Measurements from ENCODE around the gene BCAR3.
"Not testable (repeated sequence)": the region's sequence is repeated elsewhere in the genome, so short reads cannot be mapped to it uniquely, and the experiment has no call there.

Gene BCAR3

GRCh38 chr1:93666613-93667384 is 14.8 kb downstream of the BCAR3 start:
- DNase-seq = no peak

- no peak for DNase-seq
These were observed 16.6 kb downstream of the BCAR3 start for GRCh38 chr1:93665015-93665414.

DNA sequence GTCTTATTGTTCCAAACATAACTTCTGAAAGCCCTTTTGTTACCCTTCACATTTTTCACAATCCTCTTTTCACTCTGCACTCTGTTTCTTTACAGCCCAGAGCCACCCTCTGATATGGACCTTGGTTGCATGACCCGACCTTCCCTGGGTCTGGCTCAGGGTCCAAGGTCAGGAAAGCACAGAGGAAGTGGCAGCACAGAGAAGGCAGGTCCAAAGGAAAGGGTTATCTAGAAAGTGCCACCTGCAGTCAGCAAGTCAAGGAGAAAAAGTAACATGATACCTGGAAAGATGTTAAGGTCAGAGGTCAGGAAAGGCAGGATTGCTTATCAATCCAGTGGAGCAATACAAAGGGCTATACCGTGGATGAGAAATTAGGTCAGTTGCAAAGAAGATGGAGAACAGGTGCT is 18.4 kb downstream of the BCAR3 start:
- no peak for DNase-seq

- DNase-seq = no peak
These were observed 19.0 kb downstream of the BCAR3 start for GRCh38 chr1:93662481-93663207.

- no peak for DNase-seq
These were observed 19.7 kb downstream of the BCAR3 start for GRCh38 chr1:93661829-93662474.

DNA sequence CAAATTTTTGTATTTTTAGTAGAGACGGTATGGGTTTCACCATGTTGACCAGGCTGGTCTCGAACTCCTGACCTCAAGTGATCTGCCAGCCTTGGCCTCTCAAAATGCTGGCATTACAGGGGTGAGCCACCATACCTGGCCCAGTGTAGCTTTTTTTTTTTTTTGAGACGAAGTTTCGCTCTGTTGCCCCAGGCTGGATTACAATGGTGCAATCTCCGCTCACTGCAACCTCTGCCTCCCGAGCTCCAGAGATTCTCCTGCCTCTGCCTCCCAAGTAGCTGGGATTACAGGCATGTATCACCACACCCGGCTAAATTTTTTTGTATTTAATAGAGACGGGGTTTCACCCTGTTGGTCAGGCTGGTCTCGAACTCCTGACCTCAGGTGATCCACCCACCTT is 20.3 kb downstream of the BCAR3 start:
- DNase-seq = not testable (repeated sequence)

DNA sequence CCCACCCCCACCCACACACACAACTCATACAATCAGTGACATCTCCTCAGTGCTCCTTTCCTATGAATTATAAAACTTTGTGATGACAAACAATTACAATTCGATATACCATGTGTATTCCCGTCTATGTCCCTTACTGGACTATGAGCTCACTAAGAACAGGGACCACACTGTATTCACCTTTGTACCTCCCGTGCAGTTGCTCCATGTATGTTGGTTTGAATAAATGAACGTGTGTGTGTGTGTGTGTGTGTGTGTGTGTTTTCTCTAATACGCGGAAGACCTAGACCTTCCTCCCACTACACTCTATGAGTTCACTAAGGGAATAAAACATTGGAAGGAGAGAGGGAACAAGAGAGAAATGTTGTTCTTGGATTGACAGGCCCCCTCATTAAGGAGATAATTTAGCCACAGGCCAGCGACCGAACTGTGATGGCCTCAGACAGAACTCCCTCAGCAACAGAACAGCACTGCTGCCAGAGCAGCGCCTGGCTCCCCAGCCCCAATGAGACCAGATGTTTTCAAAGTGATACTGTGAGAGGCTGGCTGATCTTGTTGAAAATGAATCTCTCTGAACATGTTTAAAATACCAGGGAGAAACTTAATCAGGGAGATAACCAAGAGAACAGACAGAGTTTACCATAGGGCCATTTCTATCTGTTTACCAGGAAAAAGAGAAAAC is 21.7 kb downstream of the BCAR3 start:
- no peak for DNase-seq

- DNase-seq = no peak
These were observed 23.4 kb downstream of the BCAR3 start for GRCh38 chr1:93658188-93658587.

- no peak for DNase-seq
These were observed 25.1 kb downstream of the BCAR3 start for GRCh38 chr1:93656491-93656890.

- no peak for DNase-seq
These were observed 28.0 kb downstream of the BCAR3 start for GRCh38 chr1:93653656-93654055.

DNA sequence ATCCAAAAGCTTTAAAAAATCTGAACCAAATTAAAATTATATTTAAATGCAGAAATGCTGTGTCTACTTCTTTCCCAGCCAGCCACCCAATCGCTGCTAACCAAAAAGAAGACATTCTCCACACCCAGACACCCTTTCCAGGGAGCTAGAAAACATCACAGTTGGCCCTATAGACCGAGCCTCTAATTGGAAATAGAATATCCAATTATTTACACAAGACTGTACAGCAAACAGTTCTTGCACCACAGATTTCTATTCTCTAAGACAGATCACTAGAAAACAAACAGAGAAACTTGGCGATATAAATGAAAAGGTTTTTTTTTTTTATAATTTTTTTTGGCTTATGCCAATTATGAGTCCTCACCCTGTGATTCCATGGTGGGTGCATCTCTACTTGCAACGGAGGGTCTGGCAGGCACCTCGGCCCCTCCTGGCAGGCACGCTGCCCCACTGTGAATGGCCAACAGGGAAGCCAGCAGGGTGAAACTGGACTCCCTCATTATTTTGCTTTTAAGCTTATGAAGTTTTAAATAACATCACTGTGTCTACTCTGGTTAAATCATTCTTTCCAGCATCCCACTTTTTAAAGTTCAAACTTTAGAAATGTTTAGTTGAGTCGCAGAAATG is 29.2 kb downstream of the BCAR3 start:
- DNase-seq = peak; percentile 43

DNA sequence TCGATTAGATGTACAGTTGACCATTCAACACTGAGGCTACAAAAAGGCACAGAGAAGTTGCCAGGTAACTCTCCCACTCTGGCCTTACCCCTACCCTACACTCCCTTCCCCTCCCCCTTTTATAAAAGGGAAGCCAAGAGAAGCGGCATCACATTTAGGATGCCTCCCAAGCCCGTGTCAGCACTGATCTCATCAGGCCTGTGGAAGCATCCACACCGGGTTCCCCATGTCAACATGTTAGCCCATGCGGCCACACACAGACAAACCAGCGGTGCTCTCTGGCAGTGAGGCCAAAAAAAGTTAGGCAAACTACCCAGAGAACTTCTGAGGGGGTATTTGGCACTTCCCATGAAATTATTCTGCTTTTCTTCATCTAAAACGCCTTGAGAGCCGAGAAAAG is 29.9 kb downstream of the BCAR3 start:
- no peak for DNase-seq

DNA sequence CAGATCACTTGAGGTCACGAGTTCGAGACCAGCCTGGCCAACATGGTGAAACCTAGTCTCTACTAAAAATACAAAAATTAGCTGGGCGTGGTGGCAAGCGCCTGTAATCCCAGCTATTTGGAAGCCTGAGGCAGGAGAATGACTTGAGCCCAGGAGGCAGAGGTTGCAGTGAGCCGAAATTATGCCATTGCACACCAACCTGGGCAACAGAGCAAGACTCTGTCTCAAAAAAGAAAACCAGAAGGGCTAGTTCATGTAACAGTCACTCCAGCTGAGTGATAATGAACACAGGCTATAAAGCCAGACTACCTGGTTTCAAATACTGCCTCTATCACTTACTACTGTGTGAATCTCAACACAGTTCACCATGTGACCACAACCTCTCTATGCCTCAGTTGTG is 31.5 kb downstream of the BCAR3 start:
- not testable (repeated sequence) for DNase-seq

- no peak for DNase-seq
These were observed 32.4 kb downstream of the BCAR3 start for GRCh38 chr1:93649231-93649630.

- no peak for DNase-seq
These were observed 33.0 kb downstream of the BCAR3 start for GRCh38 chr1:93648656-93649055.

DNA sequence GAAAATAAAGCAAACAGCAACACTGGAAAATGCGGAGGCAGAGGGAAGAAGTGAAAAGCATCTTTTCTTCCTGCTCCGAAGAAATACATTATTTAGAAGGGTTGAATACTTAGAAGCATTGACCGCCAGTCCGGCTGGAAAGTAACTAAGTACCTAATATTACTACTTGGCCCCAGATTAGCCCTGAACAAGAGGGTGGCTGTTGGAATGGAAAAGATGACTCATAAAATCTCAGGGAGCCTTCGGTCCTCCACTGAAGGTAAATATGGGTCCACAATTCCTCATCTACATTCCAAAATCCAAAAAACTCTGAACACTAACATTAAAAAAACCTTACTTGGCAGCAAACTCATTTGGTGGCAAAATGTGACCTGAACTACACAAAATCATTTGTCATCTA is 40.1 kb downstream of the BCAR3 start:
- no peak for DNase-seq

GRCh38 chr1:93640656-93641440 is 40.8 kb downstream of the BCAR3 start:
- no peak for DNase-seq

DNA sequence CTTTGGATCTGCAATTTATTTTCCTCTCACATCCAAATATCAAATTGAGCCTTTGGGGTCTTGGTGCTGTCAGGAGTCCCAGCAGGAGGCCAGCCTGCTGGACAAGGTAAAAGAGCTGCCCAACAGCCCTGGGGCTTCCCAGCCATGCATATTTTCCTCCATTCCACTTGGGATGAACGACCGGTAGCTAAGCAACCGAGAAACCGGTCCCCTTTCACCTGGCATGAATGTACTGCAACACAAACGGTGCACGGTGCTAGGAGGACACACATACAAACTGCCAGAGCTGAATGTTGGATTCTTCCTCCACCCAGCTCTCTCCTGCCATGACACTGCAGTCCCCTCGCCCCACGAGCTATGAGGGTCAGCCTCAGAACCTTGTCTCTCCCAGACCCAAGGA is 42.7 kb downstream of the BCAR3 start:
- no peak for DNase-seq

DNA sequence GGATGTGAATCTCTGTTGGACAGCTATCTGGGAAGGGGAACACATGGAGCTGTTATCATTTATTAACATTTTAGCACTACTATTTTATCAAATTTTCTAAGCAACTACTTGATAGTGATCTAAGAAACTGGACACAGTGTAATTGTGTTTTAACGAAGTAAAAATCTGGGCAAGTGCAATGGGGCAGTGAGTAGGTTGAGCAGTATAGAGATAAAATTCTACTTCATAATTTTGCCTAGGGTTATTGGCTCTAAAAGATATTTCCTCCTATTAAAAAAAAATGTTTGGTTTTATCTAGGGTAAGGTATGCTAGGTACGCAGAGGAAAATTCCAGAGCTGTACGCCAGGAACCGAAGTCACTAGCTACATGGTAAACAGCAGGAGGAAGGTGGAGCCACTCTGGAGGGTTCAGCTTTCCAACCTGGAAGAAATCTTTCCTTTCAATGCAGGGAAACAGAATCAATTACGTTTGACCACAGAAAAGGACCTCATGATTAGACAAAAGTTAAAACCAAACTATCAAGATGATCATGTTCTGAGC is 43.3 kb downstream of the BCAR3 start:
- no peak for DNase-seq

DNA sequence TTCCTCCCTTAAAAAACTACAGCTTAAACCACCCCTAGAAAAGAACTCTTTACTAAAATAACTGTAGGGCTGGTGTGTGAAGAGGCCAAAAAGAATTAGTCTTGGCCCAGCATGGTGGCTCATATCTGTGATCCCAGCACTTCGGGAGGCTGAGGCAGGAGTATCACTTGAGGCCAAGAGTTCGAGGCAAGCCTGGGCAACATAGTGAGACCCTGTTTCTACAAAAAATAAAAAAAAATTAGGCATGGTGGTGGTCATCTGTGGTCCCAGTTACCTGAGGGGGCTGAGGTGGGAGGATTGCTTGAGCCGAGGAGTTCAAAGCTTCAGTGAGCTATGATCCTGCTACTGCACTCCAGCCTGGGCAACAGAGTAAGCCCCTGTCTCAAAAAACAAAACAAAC is 44.9 kb downstream of the BCAR3 start:
- no peak for DNase-seq

- peak; percentile 68 for DNase-seq
These were observed 45.8 kb downstream of the BCAR3 start for GRCh38 chr1:93635614-93636543.
